Panc1 (cell line): ENCODE results near the gene KLF6. TPM values are rescaled to one million over a fixed set of nuclear protein-coding genes. Genes with fewer than 3 reads are reported as not detected.

Source experiments
- ATAC-seq: fragments of 200-7000 bp; cut with Tn5 transposase; 2 replicates; pipeline ENCODE4 v1.9.1; 2020; ENCODE audit warnings: mild to moderate bottlenecking, moderate library complexity
- BruUV-seq: library from RNA; stranded (reverse); fragments of 400-500 nt; replicated peaks from 2 replicates; lab custom pipeline; 2021; lab: Mats Ljungman, UMichigan
- CTCF ChIA-PET: fragments of 300-600 bp; sonication (Branson Sonifier 250); formaldehyde crosslinking; loops from one replicate; lab custom pipeline; 2022; ENCODE audit warnings: antibody characterized with exemption; lab: Charles Lee
- POLR2A ChIA-PET: fragments of 300-600 bp; sonication (Branson Sonifier 250); formaldehyde crosslinking; loops from one replicate; lab custom pipeline; 2022; ENCODE audit warnings: antibody characterized with exemption; lab: Charles Lee
- DNase-seq: peaks from one replicate; pipeline ENCODE4 v3.0.0-alpha.2; 2010; ENCODE audit warnings: low read depth, low spot score
- H3K27ac ChIP-seq: 2 replicates; pipeline ENCODE4 v1.5.1; 2011; ENCODE audit warnings: mild to moderate bottlenecking, low read length, inconsistent platforms
- H3K27me3 ChIP-seq: fragments of 200-500 bp; sonication (Bioruptor generic); 2 replicates; pipeline ENCODE4 v1.6.0; 2014; ENCODE audit warnings: low read length, inconsistent platforms; ENCODE audit not compliant: control insufficient read depth, insufficient read depth
- H3K36me3 ChIP-seq: fragments of 200-500 bp; sonication (Bioruptor generic); 2 replicates; pipeline ENCODE4 v1.5.1; 2014; ENCODE audit warnings: inconsistent platforms, mild to moderate bottlenecking, low read length, moderate library complexity; ENCODE audit not compliant: control insufficient read depth, insufficient read depth
- H3K4me1 ChIP-seq: 2 replicates; pipeline ENCODE4 v1.5.1; 2011; ENCODE audit warnings: inconsistent platforms, mild to moderate bottlenecking, low read length, moderate library complexity; ENCODE audit not compliant: control insufficient read depth, insufficient read depth
- H3K4me3 ChIP-seq, 2 experiments: 2 replicates each; pipeline ENCODE4 v1.5.1; 2011 to 2012; ENCODE audit warnings: low read depth in 2 of 2, low read length in 2 of 2, mild to moderate bottlenecking in 2 of 2, inconsistent platforms in 1 of 2, moderate library complexity in 1 of 2
- H3K9me3 ChIP-seq: fragments of 200-500 bp; sonication (Bioruptor generic); 2 replicates; pipeline ENCODE4 v1.5.1; 2014; ENCODE audit warnings: low read depth, mild to moderate bottlenecking, inconsistent platforms, low read length, moderate library complexity; ENCODE audit not compliant: control insufficient read depth, insufficient read depth
- POLR2AphosphoS5 ChIP-seq: IDR thresholded peaks from 2 replicates; pipeline ENCODE4 v1.6.1; 2012; ENCODE audit warnings: mild to moderate bottlenecking, low read depth, low read length, moderate library complexity
- SIN3A ChIP-seq: IDR thresholded peaks from 2 replicates; pipeline ENCODE4 v1.6.1; 2012; ENCODE audit warnings: low read depth, mild to moderate bottlenecking, low read length, moderate library complexity, borderline replicate concordance; ENCODE audit not compliant: insufficient read depth
- TCF7L2 ChIP-seq: IDR thresholded peaks from 2 replicates; pipeline ENCODE4 v1.6.1; 2011; ENCODE audit warnings: mild to moderate bottlenecking, low read depth, low read length, inconsistent platforms
- in situ Hi-C: cut with HindIII; loops from 2 replicates; pipeline ENCODE4 v1.10.0; 2016; ENCODE audit warnings: low sequenced_read_pairs, low pct_unique_long_range_greater_than_20kb
- intact Hi-C: fragments of 100-400 bp; cut with micrococcal nuclease; formaldehyde crosslinking; loops from one replicate; pipeline ENCODE4 v1.10.0; 2022; ENCODE audit not compliant: unreplicated experiment
- total RNA-seq: library from RNA; stranded (reverse); gene quantifications from one replicate; pipeline ENCODE4 v1.2.1, GENCODE V29; 2021; ENCODE audit not compliant: unreplicated experiment
- TF ChIP-seq, protein P1 (sequence below), 2 experiments: IDR thresholded peaks; 2 replicates each; pipeline ENCODE4 v1.6.1; 2011 to 2012; ENCODE audit warnings: low read depth in 2 of 2, control low read depth in 1 of 2, low read length in 1 of 2, mild to moderate bottlenecking in 1 of 2, moderate library complexity in 1 of 2; ENCODE audit not compliant: insufficient read depth in 1 of 2
- TF ChIP-seq, protein P2 (sequence below): fragments of 450-650 bp; IDR thresholded peaks from 2 replicates; pipeline ENCODE4 v1.5.1; 2017; ENCODE audit warnings: mild to moderate bottlenecking

The KLF6 gene
- total RNA-seq, 1 experiment from 2014 or later: 177 TPM

DNA sequence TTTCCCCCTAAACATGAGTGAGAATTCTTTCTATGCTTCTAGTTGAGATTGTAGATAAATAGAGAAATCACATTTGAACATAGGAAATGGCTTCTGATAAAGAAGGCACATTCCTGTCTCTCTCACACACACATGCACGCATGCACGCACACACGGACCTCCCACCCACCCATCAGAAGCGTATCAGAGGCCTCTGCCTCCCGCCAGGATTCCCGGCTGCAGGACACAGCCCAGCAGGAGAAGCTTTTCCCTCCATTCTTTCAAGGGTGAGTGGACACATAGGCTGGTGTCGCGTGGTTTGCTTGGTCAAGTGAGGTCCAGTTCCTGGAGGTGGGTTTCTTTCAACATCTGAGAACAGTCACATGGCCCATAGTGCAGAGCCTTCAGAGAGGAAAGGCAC is 34.2 kb downstream of the KLF6 start:
- Histone ChIP-seq H3K9me3 (no peaks in the 10 kb centered on the region), H3K4me3 (no peak overlapping the region), H3K4me1 (peaks cover 43% of the 10 kb centered on the region), H3K27me3 (no peaks in the 10 kb centered on the region), H3K36me3 (no peaks in the 10 kb centered on the region), H3K27ac (peak overlapping the region; percentile 57; the same call in 1 of the 2 replicates)
- in situ Hi-C loops: no loop called here
- no peak for ATAC-seq
- intact Hi-C loops: no loop called here
- ChIA-PET POLR2A (no interaction called here), CTCF (no interaction called here)
- no TSS peak for BruUV-seq
- no peak for TF ChIP-seq TCF7L2
- TF ChIP-seq, protein P1, sequence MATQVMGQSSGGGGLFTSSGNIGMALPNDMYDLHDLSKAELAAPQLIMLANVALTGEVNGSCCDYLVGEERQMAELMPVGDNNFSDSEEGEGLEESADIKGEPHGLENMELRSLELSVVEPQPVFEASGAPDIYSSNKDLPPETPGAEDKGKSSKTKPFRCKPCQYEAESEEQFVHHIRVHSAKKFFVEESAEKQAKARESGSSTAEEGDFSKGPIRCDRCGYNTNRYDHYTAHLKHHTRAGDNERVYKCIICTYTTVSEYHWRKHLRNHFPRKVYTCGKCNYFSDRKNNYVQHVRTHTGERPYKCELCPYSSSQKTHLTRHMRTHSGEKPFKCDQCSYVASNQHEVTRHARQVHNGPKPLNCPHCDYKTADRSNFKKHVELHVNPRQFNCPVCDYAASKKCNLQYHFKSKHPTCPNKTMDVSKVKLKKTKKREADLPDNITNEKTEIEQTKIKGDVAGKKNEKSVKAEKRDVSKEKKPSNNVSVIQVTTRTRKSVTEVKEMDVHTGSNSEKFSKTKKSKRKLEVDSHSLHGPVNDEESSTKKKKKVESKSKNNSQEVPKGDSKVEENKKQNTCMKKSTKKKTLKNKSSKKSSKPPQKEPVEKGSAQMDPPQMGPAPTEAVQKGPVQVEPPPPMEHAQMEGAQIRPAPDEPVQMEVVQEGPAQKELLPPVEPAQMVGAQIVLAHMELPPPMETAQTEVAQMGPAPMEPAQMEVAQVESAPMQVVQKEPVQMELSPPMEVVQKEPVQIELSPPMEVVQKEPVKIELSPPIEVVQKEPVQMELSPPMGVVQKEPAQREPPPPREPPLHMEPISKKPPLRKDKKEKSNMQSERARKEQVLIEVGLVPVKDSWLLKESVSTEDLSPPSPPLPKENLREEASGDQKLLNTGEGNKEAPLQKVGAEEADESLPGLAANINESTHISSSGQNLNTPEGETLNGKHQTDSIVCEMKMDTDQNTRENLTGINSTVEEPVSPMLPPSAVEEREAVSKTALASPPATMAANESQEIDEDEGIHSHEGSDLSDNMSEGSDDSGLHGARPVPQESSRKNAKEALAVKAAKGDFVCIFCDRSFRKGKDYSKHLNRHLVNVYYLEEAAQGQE (IDR thresholded peaks at IDR 0.05; ENCODE audit: insufficient read depth in 1 of 2, low read depth in 2 of 2, low read length in 1 of 2): no peak
- no peak for TF ChIP-seq POLR2AphosphoS5
- no peak for TF ChIP-seq SIN3A
- TF ChIP-seq, protein P2, sequence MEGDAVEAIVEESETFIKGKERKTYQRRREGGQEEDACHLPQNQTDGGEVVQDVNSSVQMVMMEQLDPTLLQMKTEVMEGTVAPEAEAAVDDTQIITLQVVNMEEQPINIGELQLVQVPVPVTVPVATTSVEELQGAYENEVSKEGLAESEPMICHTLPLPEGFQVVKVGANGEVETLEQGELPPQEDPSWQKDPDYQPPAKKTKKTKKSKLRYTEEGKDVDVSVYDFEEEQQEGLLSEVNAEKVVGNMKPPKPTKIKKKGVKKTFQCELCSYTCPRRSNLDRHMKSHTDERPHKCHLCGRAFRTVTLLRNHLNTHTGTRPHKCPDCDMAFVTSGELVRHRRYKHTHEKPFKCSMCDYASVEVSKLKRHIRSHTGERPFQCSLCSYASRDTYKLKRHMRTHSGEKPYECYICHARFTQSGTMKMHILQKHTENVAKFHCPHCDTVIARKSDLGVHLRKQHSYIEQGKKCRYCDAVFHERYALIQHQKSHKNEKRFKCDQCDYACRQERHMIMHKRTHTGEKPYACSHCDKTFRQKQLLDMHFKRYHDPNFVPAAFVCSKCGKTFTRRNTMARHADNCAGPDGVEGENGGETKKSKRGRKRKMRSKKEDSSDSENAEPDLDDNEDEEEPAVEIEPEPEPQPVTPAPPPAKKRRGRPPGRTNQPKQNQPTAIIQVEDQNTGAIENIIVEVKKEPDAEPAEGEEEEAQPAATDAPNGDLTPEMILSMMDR: no peak
- DNase-seq: no peak

DNA sequence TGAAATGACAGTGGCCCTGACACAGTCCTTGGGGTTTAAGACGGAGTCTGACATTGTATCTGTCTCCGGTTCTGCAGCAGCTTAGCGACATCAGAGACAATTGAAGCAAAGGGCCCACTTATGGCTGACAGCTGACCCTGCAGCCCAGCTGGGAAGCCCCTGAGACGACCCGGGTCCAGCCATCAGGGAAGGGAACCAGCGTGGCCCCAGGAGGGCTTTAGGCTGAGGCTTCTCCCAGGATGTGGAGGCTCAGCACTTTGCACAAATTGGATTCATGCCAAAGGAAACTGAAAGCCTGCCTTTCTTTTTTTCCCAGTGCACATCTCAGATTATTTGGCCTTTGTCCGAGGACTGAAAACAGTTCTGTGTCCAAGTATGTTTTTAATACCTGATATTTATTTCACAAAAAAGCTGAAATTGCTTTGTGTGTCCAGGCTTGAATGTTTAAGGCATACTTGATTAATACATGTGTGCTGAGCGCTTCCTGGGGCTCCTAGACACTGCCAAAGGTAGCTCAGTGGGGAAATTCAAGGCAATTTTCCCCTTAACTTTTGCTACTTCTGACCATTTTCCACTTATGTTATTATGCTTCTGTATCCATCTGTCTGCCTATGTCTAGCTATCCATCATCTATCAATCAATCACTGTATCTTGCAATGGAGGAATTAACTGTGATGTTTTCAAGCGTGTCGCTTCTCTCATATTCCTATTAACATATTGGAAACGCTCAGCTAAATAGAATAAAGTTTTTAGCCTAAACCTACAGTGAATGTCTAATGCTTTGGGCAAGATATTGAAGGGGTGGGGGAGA is 34.8 kb downstream of the KLF6 start:
- in situ Hi-C loops: no loop called here

More for the DNA sequence above, 34.8 kb downstream of the KLF6 start:
- TF ChIP-seq, protein P2: no peak
- TF ChIP-seq, protein P1 (IDR thresholded peaks at IDR 0.05; ENCODE audit: insufficient read depth in 1 of 2, low read depth in 2 of 2, low read length in 1 of 2): no peak
- TF ChIP-seq SIN3A: no peak
- no peak for TF ChIP-seq TCF7L2
- TF ChIP-seq POLR2AphosphoS5: no peak
- Histone ChIP-seq H3K9me3 (no peaks in the 10 kb centered on the region), H3K27ac (peak overlapping the region; percentile 30), H3K4me1 (peaks cover 36% of the 10 kb centered on the region), H3K27me3 (no peaks in the 10 kb centered on the region), H3K36me3 (no peaks in the 10 kb centered on the region), H3K4me3 (no peak overlapping the region)
- ChIA-PET POLR2A (no interaction called here), CTCF (no interaction called here)
- intact Hi-C loops: no loop called here
- BruUV-seq: no TSS peak
- DNase-seq (no peak), ATAC-seq (no peak)
